ENCODE data around the gene ETFRF1. TPM values are rescaled to one million over a fixed set of nuclear protein-coding genes. Genes with fewer than 3 reads are reported as not detected.

The ETFRF1 gene
- total and polyA plus RNA-seq, 7 donors = 13.5 to 63.5 (median 38.0) TPM

DNA sequence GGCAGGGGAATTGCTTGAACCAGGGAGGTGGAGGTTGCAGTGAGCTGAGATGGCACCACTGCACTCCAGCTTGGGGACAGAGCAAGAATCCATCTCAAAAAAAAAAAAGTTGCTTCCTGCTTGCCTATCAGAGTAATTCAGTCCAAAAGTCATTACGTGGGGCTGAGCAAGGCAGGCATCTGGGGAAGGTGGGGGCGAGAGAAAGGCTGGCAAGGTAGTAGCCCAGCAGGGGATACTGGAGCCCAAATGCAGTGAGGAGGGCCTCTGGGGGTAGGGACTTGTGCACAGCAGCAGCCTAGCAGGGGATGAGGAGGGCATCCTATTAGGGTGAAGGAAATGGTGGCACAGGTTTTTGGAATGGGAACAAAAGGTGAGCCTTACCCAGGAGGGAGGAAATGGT, 7.1 kb downstream of the ETFRF1 start:
- Histone ChIP-seq H3K4me1 (no peaks in the 10 kb centered on the region), H3K9me3 (no peaks in the 10 kb centered on the region), H3K36me3 (peaks cover 0 to 33% (median under 1%) of the 10 kb centered on the region in 4 donors), H3K4me3 (no peak overlapping the region), H3K27ac (no peak overlapping the region), H3K27me3 (no peaks in the 10 kb centered on the region)
- 32 to 77% methylated on average over 2 of the region's 2 CpGs for WGBS, 2 donors
- DNase-seq = no peak
- TF ChIP-seq, protein P1, sequence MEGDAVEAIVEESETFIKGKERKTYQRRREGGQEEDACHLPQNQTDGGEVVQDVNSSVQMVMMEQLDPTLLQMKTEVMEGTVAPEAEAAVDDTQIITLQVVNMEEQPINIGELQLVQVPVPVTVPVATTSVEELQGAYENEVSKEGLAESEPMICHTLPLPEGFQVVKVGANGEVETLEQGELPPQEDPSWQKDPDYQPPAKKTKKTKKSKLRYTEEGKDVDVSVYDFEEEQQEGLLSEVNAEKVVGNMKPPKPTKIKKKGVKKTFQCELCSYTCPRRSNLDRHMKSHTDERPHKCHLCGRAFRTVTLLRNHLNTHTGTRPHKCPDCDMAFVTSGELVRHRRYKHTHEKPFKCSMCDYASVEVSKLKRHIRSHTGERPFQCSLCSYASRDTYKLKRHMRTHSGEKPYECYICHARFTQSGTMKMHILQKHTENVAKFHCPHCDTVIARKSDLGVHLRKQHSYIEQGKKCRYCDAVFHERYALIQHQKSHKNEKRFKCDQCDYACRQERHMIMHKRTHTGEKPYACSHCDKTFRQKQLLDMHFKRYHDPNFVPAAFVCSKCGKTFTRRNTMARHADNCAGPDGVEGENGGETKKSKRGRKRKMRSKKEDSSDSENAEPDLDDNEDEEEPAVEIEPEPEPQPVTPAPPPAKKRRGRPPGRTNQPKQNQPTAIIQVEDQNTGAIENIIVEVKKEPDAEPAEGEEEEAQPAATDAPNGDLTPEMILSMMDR (IDR thresholded peaks at IDR 0.05) = no peak
- TF ChIP-seq POLR2A (IDR thresholded peaks at IDR 0.05) = no peak
- TF ChIP-seq POLR2AphosphoS5 (IDR thresholded peaks at IDR 0.05) = no peak
- TF ChIP-seq EP300 (IDR thresholded peaks at IDR 0.05) = no peak
- intact Hi-C loops (cut with DNase I) = no loop called here

DNA sequence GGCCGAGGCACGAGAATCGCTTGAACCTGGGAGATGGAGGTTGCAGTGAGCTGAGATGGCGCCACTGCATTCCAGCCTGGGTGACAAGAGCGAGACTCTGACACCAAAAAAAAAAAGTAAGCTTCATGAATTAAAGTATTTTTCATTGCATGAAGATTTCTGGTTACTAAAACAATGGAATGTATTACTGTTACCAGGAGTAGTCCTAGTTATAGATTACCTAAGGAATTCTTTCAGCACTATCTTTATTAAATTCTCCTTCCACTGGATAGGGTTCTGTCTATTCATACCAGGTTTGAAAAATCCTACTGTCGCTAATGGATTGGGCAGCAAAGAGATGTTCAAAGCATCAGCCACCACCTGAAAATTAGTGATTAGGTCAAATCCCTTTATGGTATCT, 12.4 kb downstream of the ETFRF1 start:
- DNase-seq = no peak
- H3K27me3 ChIP-seq = no peaks in the 10 kb centered on the region
- TF ChIP-seq POLR2A (IDR thresholded peaks at IDR 0.05) = no peak
- TF ChIP-seq, protein P1 (IDR thresholded peaks at IDR 0.05) = no peak
- no peak for TF ChIP-seq EP300 (IDR thresholded peaks at IDR 0.05)
- no peak for TF ChIP-seq POLR2AphosphoS5 (IDR thresholded peaks at IDR 0.05)
- H3K9me3 ChIP-seq = no peaks in the 10 kb centered on the region
- no peak overlapping the region for H3K4me3 ChIP-seq
- WGBS, 2 donors = 97 to 98% methylated on average over 6 of the region's 6 CpGs
- H3K36me3 ChIP-seq = peaks cover 0 to 64% (median 3%) of the 10 kb centered on the region in 4 donors
- H3K27ac ChIP-seq = no peak overlapping the region
- intact Hi-C loops (cut with DNase I) = no loop called here
- no peaks in the 10 kb centered on the region for H3K4me1 ChIP-seq

DNA sequence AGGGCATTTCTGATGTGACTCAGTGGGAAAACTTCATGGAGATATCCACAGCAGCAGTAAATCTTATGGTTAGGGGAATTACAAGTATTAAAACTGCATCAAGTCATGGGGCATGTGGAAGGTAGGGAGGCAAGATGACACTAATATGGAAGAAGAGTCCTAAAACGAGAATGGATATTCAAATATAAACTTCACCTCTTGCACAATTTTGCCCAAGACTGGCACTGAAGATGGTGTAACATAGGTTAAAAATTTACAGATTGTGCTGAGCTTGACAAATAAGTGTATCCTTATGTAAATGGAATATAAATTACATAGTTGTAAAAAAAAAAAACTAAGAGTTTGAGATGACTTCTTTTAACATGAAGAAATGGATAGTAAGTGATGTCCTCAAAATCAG, 12.8 kb downstream of the ETFRF1 start:
- peaks cover 0 to 64% (median 3%) of the 10 kb centered on the region in 4 donors for H3K36me3 ChIP-seq
- TF ChIP-seq POLR2A (IDR thresholded peaks at IDR 0.05) (no peak), EP300 (IDR thresholded peaks at IDR 0.05) (no peak), POLR2AphosphoS5 (IDR thresholded peaks at IDR 0.05) (no peak)
- TF ChIP-seq, protein P1 (IDR thresholded peaks at IDR 0.05) = no peak
- H3K27ac ChIP-seq = no peak overlapping the region
- no peaks in the 10 kb centered on the region for H3K4me1 ChIP-seq
- intact Hi-C loops (cut with DNase I) = no loop called here
- H3K27me3 ChIP-seq = no peaks in the 10 kb centered on the region
- no peak for DNase-seq
- H3K9me3 ChIP-seq = no peaks in the 10 kb centered on the region
- WGBS, 2 donors = 22 to 78% methylated on average over 1 of the region's 1 CpG
- no peak overlapping the region for H3K4me3 ChIP-seq

DNA sequence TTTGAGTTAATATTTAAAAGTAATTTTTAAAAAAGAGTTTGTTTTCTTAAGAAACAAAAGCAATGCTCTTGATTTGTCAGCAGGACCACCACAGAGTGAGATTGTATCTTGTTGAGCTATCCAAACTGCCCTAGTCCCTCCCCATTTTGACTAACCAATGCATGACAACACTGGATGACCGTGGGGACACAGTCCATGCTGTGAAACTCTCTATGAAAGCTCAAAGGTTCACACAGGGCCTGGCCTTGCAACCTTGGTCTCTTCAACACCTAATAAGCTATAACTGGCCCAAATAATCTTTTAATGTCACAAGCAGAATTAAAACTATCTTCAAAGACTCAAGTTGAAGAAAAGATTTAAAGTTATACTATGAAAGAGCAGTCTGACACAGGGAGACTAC, 13.5 kb downstream of the ETFRF1 start:
- intact Hi-C loops (cut with DNase I) = no loop called here
- Histone ChIP-seq H3K27ac (no peak overlapping the region), H3K4me3 (no peak overlapping the region), H3K27me3 (no peaks in the 10 kb centered on the region), H3K9me3 (no peaks in the 10 kb centered on the region), H3K4me1 (no peaks in the 10 kb centered on the region), H3K36me3 (peaks cover 0 to 64% (median 3%) of the 10 kb centered on the region in 4 donors)
- DNase-seq = no peak
- WGBS, 2 donors = 69 to 86% methylated on average over 1 of the region's 1 CpG
- no peak for TF ChIP-seq POLR2AphosphoS5 (IDR thresholded peaks at IDR 0.05)
- TF ChIP-seq, protein P1 (IDR thresholded peaks at IDR 0.05) = no peak
- TF ChIP-seq POLR2A (IDR thresholded peaks at IDR 0.05) = no peak
- TF ChIP-seq EP300 (IDR thresholded peaks at IDR 0.05) = no peak

DNA sequence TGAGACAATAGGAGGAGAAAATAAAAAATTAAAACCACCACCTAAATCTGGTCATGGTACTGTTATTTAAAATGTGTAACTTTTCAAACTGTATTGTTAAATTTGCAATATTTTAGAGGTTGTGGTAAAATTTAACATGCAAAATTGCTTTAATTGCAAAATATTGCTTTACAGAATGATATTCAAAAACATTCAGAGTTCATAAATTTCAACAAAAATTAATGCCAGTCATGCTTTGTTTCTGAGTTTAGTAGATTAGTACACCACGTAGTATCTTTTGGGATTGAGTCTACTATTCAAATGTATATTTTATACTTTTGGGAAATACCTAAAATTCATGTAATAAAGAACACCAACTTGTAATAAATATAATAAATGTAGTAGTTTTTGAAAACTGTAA, 18.3 kb downstream of the ETFRF1 start:
- Histone ChIP-seq H3K36me3 (peaks cover 0 to 20% (median 0%) of the 10 kb centered on the region in 4 donors), H3K4me1 (no peaks in the 10 kb centered on the region), H3K4me3 (no peak overlapping the region), H3K27ac (no peak overlapping the region), H3K9me3 (no peaks in the 10 kb centered on the region), H3K27me3 (no peaks in the 10 kb centered on the region)
- intact Hi-C loops (cut with DNase I) = no loop called here
- TF ChIP-seq, protein P1 (IDR thresholded peaks at IDR 0.05) = no peak
- TF ChIP-seq POLR2AphosphoS5 (IDR thresholded peaks at IDR 0.05) (no peak), POLR2A (IDR thresholded peaks at IDR 0.05) (no peak), EP300 (IDR thresholded peaks at IDR 0.05) (no peak)
- DNase-seq = no peak
- WGBS, 2 donors = 97 to 100% methylated on average over 1 of the region's 1 CpG

Data from sigmoid colon (tissue), 7 donors.